SK-MEL-5 (cell line): ENCODE data around the gene GHITM. TPM values are rescaled to one million over a fixed set of nuclear protein-coding genes. Genes with fewer than 3 reads are reported as not detected.

Experiments
- DNase-seq: peaks from one replicate; pipeline ENCODE4 v3.0.0-alpha.2; 2016; ENCODE audit warnings: low read depth, low spot score
- in situ Hi-C: cut with HindIII; loops from 2 replicates; pipeline ENCODE4 v1.10.0; 2016; ENCODE audit warnings: low sequenced_read_pairs, high pct_unique_total_duplicates, low pct_unique_long_range_greater_than_20kb
- total RNA-seq: library from RNA; depleted of rRNA; stranded (reverse); fragments of >200 nt; shearing (Covaris generic); gene quantifications from 2 replicates; pipeline ENCODE4 v1.2.3, GENCODE V29; 2014; rRNA removed

GHITM gene
- total RNA-seq, 1 experiment from 2014 or later: 275 TPM

- in situ Hi-C loops: no loop called here
- DNase-seq: no peak
Measured at GRCh38 chr10:84191106-84191505, 51.8 kb downstream of the GHITM start.

- in situ Hi-C loops: no loop called here
- no peak for DNase-seq
Measured at GRCh38 chr10:84193327-84193726, 54.0 kb downstream of the GHITM start.

GRCh38 chr10:84193846-84194423, 54.6 kb downstream of the GHITM start:
- in situ Hi-C loops: no loop called here
- DNase-seq: no peak

GRCh38 chr10:84194424-84195043, 55.2 kb downstream of the GHITM start, which contains the start of gene CDHR1:
CDHR1 (plus strand) TSS chr10:84194537; CDS start chr10:84194761, 224 bp downstream.
- in situ Hi-C loops: no loop called here
- no peak for DNase-seq

GRCh38 chr10:84195044-84195830, 55.9 kb downstream of the GHITM start:
- no peak for DNase-seq
- in situ Hi-C loops: no loop called here

- in situ Hi-C loops: no loop called here
- no peak for DNase-seq
Measured at GRCh38 chr10:84196083-84196482, 56.8 kb downstream of the GHITM start.

DNA sequence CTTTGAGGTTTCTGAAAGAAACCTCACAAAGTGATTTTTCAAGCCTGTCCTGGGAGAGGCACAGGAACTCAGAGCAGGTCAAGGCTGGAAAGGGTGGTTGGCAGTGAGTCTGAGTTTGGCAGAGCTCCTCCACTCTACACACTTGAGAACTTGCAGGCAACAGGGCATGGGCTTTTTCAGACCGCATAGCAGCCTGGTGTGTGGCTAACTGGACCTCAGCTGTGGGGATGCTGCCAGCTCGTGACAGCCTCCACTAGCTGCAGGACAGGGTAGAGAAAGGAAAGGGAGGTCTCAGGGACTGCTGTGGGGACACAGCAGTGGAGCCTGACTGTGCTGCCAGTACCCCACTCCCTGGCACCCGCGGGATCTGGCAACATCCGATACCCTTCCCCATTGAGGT, 57.6 kb downstream of the GHITM start:
- DNase-seq: no peak
- in situ Hi-C loops: no loop called here

DNA sequence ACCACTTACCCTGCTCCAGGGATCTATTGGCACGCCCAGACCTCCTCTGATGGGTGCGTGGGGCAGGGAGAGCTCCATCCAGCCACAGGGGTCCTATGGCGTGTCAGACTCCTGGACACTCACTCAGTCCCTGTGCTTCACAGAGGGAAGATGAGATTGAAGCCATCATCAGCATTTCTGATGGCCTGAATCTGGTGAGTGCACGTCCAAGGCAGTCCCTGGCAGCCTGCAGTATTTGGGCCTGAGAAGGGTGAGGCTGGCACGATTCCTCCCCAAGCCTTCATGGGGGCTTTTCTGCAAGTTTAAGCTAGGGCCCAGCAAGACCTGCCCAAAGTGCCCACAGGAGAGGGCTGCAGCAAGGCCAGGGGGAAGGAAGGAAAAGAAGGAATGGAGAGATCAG, 58.3 kb downstream of the GHITM start:
- no peak for DNase-seq
- in situ Hi-C loops: no loop called here

DNA sequence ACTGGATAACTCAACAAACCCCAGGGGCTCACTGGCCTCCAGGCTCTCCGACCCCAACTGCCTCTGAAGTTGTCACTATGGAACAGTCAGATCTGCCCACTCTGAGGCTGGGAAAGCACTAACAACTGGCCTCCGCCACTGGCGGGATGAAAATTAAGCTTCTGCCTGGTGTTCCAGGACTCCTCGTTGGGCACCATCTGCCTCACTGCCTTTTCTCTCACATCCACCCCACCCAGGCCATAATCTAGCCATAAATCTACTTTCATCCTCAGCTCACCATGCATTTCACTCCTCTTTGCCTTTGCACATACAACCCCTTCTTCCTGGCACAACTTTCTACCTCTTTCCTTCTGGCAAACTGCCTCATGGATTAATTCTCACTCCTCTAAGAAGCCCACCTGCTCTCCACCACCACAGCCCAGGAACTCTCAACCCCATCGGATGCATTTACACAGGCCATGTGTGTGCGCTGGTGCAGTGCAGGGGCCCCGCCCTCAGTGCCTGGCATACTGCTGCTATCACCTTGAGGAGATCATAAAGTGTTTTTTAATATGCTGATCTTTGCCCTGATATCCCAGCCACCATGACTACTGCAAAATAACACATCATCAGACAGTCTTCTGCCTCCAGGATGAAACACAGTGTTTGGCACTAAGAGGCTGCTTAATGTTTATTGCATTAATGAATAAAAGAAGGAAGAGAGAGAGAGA, 59.1 kb downstream of the GHITM start:
- in situ Hi-C loops: no loop called here
- DNase-seq: no peak

DNA sequence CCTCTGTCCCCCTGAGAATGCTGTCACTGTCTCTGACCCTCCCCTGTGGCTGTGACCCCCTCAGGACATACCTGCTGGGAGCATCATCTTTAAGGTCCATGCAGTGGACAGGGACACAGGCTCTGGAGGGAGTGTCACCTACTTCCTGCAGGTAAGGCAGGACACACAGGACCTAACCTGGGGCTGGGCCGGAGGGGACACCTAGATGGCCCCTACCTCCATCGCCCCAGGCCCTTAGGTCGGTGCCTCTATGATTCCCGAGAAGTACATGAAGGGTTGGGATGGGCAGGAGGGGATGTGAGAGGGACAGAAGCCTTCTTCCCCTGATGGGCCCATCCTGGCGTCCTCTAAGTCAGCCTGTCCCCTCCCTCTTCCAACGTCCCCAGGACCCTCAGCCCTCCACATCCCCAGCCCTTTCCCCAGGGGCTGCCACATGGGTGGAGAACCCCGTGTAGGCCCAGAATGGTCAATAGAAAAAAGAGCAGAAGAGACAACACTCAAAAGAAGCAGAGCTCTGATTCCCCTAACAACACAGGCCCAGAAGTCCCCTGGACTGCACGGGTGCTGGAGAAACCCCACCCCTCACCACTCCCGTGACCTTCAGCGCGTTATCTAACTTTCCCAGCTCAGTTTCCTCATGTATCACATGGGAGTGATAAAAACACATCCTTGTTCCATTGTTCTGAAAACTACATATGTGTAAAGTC, 61.4 kb downstream of the GHITM start:
- DNase-seq: no peak
- in situ Hi-C loops: no loop called here

- DNase-seq: no peak
- in situ Hi-C loops: no loop called here
Measured at GRCh38 chr10:84201244-84201606, 61.9 kb downstream of the GHITM start.

DNA sequence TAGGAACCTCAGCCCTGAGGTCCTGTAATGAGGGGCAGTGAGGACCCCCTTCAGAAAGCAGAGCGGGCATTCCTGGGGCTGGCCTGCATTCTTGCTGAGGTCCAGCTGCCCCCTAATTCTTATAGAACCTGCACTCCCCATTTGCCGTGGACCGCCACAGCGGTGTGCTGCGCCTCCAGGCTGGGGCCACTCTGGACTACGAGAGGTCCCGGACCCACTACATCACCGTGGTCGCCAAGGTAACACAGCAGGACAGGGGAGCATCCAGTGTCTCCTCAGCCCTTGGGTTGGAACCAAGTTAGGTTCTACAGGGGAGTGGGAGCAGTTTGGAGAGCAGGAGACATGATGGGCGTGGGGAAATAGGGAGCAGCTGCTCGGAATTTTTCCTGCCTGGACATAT, 62.4 kb downstream of the GHITM start:
- in situ Hi-C loops: no loop called here
- no peak for DNase-seq

- in situ Hi-C loops: no loop called here
- DNase-seq: no peak
Measured at GRCh38 chr10:84202349-84202748, 63.0 kb downstream of the GHITM start.

Other genes starting within 250 kb of the GHITM start
- not detected in 2 replicates for gene GPR15LG, start 34.3 kb downstream of the GHITM start, total RNA-seq
- gene CDHR1, start 55.0 kb downstream of the GHITM start, total RNA-seq: not detected in 2 replicates
- not detected in 2 replicates for gene LRIT2, start 86.0 kb downstream of the GHITM start, total RNA-seq
- not detected in 2 replicates for gene LRIT1, start 102.0 kb downstream of the GHITM start, total RNA-seq
- gene RGR, start 105.5 kb downstream of the GHITM start, total RNA-seq: 3.8 and 4.5 TPM in 2 replicates
- gene CCSER2, start 189.1 kb downstream of the GHITM start, total RNA-seq: 15.6 TPM in 2 replicates